Measurements from ENCODE around the gene TNFRSF12A.

Gene TNFRSF12A, protein sequence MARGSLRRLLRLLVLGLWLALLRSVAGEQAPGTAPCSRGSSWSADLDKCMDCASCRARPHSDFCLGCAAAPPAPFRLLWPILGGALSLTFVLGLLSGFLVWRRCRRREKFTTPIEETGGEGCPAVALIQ

DNA sequence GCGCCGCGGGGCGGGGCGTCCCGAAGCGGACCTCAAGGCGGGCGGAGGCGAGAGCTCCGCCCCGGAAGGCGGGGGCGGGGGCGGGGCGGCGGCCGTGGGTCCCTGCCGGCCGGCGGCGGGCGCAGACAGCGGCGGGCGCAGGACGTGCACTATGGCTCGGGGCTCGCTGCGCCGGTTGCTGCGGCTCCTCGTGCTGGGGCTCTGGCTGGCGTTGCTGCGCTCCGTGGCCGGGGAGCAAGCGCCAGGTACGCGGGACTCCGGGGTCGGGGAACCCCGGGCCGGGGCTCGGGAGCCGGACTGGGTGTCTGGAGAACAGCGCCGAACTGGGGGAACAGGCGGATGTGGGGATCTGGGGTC, at the start of gene TNFRSF12A:
TSS of gene TNFRSF12A (plus strand) at position 122 of the 357 bp plus-strand sequence. CDS start at position 152, 30 bp downstream.
- Mint-ChIP-seq H3K4me3 (peak within 1 kb of the TSS; percentile 90 to 92 (median 92)), H3K4me1 (peaks cover 33% of the 10 kb centered on the region), H3K36me3 (ENCODE audit: low read depth) (peaks cover 3% of the 10 kb centered on the region), H3K27me3 (ENCODE audit: low read depth) (peaks cover 38% of the 10 kb centered on the region), H3K27ac (peak within 1 kb of the TSS; percentile 85 to 96 (median 87)), H3K9me3 (no peaks in the 10 kb centered on the region)
- TF ChIP-seq, protein P1, sequence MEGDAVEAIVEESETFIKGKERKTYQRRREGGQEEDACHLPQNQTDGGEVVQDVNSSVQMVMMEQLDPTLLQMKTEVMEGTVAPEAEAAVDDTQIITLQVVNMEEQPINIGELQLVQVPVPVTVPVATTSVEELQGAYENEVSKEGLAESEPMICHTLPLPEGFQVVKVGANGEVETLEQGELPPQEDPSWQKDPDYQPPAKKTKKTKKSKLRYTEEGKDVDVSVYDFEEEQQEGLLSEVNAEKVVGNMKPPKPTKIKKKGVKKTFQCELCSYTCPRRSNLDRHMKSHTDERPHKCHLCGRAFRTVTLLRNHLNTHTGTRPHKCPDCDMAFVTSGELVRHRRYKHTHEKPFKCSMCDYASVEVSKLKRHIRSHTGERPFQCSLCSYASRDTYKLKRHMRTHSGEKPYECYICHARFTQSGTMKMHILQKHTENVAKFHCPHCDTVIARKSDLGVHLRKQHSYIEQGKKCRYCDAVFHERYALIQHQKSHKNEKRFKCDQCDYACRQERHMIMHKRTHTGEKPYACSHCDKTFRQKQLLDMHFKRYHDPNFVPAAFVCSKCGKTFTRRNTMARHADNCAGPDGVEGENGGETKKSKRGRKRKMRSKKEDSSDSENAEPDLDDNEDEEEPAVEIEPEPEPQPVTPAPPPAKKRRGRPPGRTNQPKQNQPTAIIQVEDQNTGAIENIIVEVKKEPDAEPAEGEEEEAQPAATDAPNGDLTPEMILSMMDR (IDR thresholded peaks at IDR 0.05; ENCODE audit: unreplicated experiment in 3 of 3), result no peak

DNA sequence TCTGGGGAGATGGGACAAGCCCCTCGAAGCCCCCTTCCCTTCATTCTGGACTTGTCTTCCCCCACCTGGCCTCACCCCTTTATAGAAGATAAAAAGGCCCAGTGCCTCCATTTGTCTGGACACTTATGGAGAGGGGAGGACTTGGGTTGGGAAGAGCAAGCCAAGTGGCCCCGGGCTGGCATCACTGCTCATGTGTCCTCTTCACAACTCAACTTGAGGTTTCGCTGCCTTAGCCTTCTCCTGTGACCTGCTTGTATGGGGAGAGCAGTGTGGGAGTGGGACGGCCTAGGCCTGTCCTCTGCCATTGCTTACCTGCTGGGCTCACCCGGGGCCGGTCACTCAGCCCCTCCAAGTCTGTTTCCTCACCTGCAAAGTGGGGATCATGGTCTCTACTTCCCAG, 49.6 kb upstream of the TNFRSF12A start:
- H3K9me3 Mint-ChIP-seq, result no peaks in the 10 kb centered on the region
- H3K27me3 Mint-ChIP-seq (ENCODE audit: low read depth), result peaks cover 9% of the 10 kb centered on the region
- peaks cover 19% of the 10 kb centered on the region for H3K4me1 Mint-ChIP-seq
- H3K27ac Mint-ChIP-seq, result no peak overlapping the region
- TF ChIP-seq, protein P1 (IDR thresholded peaks at IDR 0.05; ENCODE audit: unreplicated experiment in 3 of 3), result no peak
- H3K36me3 Mint-ChIP-seq (ENCODE audit: low read depth), result no peaks in the 10 kb centered on the region
- H3K4me3 Mint-ChIP-seq, result peak overlapping the region; percentile 75 to 82 (median 82)

DNA sequence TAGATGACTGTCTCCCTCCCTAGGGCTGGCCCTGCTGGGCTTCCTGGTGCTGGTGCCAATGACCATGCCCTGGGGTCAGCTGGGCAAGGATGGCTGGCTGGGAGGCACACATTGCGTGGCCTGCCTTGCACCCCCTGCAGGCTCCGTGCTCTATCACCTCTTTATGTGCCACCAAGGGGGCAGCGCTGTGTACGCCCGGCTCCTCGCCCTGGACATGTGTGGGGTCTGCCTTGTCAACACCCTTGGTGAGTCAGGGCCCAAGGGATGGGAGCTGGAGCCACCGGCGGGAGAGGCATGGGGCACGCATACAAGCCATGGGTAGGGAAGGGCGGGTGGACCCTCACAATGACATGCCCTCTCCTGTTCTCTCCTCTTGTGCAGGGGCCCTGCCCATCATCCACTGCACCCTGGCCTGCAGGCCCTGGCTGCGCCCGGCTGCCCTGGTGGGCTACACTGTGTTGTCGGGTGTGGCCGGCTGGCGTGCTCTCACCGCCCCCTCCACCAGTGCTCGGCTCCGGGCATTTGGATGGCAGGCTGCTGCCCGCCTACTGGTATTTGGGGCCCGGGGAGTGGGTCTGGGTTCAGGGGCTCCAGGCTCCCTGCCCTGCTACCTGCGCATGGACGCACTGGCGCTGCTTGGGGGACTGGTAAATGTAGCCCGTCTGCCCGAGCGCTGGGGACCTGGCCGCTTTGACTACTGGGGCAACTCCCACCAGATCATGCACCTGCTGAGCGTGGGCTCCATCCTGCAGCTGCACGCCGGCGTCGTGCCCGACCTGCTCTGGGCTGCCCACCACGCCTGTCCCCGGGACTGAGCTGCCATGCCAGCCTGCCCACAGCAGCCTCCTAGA, 48.8 kb upstream of the TNFRSF12A start:
- TF ChIP-seq, protein P1 (IDR thresholded peaks at IDR 0.05; ENCODE audit: unreplicated experiment in 3 of 3), result no peak
- Mint-ChIP-seq H3K27ac (no peak overlapping the region), H3K4me1 (peaks cover 19% of the 10 kb centered on the region), H3K9me3 (no peaks in the 10 kb centered on the region), H3K36me3 (ENCODE audit: low read depth) (no peaks in the 10 kb centered on the region), H3K27me3 (ENCODE audit: low read depth) (peaks cover 7% of the 10 kb centered on the region), H3K4me3 (peak overlapping the region; percentile 75 to 82 (median 82))

DNA sequence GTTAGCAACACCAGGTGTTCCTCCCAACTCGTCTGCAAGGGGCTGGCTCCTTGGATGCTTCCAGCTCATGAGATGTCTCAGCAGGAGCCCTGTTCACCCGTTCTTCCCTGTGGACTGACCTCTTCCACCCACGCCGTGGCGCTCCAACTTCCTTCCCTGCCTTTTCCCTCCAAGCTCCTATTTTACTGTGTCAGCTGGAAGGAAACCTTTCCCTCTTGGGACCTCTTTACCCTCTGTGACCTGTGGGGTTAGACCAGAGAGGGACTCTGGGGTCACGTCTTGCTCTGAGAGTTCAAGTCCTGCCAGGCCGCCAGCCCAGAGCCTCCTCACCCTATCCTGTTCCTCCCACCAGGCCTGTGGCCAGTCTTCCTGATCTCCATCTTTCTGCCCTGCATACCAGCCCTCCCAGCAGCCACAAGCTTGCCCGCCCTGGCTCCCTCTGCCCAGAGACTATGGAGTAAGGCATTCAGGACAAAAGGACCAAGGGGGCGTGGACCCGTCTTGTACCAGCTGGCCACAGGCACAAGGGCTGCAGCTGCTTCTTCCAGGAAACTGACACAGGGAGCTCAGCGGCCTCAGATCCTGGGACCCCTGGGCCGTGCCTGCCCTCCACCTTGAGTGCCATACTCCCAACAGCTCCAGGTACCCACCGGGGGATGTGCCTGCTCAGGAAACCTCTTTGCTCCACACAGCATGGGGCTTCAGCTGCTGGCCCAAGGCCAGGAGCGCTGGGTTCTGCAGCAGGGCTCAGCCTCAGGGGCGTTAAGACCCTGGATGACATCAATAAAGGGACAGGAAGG, 48.0 kb upstream of the TNFRSF12A start:
- TF ChIP-seq, protein P1 (IDR thresholded peaks at IDR 0.05; ENCODE audit: unreplicated experiment in 3 of 3), result no peak
- H3K27me3 Mint-ChIP-seq (ENCODE audit: low read depth), result peaks cover 7% of the 10 kb centered on the region
- H3K36me3 Mint-ChIP-seq (ENCODE audit: low read depth), result no peaks in the 10 kb centered on the region
- H3K9me3 Mint-ChIP-seq, result no peaks in the 10 kb centered on the region
- peaks cover 22% of the 10 kb centered on the region for H3K4me1 Mint-ChIP-seq
- peak overlapping the region; percentile 63 to 73 (median 69) for H3K4me3 Mint-ChIP-seq
- H3K27ac Mint-ChIP-seq, result no peak overlapping the region

DNA sequence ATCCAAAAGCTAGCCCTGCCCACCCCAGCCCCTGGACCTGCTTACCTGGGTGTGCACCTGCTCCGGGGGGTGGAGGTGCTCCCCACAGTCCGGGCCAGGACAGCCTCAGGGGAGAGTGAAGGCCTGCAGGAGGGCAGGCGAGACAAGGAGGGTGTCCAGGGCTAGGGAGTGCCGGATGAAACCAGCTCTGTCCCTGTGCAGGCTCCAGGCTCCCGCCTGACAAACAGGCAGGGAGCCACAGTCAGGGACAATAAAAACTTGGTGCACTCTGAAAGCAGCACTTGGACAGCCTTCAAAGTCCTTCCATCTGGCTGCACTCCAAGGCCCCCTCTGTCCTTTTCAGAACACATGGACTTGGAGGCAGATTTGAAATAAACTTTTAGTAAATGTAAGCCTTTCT, 47.1 kb upstream of the TNFRSF12A start:
- Mint-ChIP-seq H3K27me3 (ENCODE audit: low read depth) (peaks cover 6% of the 10 kb centered on the region), H3K9me3 (no peaks in the 10 kb centered on the region), H3K36me3 (ENCODE audit: low read depth) (no peaks in the 10 kb centered on the region), H3K27ac (no peak overlapping the region), H3K4me1 (peaks cover 23% of the 10 kb centered on the region), H3K4me3 (no peak overlapping the region)
- TF ChIP-seq, protein P1 (IDR thresholded peaks at IDR 0.05; ENCODE audit: unreplicated experiment in 3 of 3), result no peak

Data from nephron (organoid).